COLO668 (cell line): ENCODE data around the gene TM9SF2.
"Not testable (repeated sequence)": the region's sequence is repeated elsewhere in the genome, so short reads cannot be mapped to it uniquely, and the experiment has no call there.

ENCODE experiments used
- DNase-seq: peaks from one replicate; lab custom pipeline; 2025; ENCODE audit not compliant: unreplicated experiment; lab: John Stamatoyannopoulos, UW

The TM9SF2 gene

GRCh38 chr13:99501184-99501847, at the start of gene TM9SF2:
Gene TM9SF2, plus strand, starts transcription at chr13:99501472. Its CDS starts 135 bp downstream, at chr13:99501607.
- peak; percentile 100 for DNase-seq

DNA sequence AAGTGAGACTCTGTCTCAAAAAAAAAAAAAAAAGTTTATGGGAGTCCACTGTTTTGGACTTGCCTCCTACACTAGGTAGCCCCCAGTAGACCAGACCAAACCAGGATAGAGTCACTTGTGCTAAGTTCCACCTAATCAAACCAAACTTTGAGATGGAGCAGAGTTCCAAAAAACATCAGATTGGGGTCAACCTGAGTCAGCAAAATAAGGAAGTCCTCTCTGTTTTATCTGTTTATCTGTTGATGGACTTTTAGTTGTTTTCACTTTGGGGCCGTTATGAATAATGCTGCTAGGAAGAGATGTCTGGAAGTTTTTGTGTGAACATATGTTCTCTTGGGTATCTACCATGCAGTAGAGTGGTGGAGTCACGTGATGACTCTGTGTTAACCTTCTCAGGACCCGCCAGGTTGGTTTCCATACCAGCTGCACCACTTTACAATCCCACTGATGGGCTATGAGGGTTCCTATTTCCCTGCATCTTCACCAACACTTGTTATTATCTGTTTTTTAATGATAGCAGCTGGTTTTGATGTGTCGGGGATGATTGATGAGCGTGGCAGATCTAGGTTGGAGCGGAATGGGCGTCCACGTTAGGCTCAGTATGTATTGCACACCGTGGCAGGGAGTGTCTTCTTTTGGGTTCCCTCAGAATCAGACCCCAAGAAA, 46.6 kb upstream of the TM9SF2 start:
- DNase-seq = no peak

DNA sequence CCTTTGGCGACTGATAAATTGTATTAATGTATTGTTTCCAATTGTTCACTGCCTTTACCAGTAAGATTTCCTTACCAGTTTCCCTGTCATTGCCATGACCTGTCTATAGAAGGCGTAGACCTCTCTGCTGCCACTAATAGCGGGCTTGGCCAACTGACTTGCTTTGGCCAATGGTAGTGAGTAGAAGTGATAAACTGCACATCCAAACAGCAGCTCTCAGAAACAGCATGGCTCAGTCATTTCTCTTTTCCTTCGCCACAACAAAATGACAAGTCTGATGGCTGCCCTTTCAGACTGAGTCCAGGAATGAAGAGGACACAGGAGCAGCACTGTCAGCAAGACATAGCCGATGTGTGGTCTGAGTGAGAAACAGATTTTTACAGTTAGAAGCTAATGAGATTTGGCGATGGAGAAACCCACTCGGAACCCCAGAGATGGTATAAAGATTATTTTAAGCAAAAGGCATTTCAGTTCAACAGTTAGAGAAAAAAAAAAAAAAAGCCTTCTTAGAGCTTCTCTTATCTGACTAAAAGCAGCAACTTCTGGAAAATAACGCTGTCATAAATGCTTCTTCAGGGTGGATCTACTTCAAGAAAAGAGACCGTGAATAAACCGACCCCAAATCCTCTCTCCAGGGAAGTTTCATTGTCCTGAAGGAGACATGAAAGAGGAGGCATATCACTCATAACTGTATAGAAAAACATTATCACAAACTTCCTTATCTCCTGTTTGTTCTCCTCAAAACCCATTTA, 42.0 kb upstream of the TM9SF2 start:
- no peak for DNase-seq

DNA sequence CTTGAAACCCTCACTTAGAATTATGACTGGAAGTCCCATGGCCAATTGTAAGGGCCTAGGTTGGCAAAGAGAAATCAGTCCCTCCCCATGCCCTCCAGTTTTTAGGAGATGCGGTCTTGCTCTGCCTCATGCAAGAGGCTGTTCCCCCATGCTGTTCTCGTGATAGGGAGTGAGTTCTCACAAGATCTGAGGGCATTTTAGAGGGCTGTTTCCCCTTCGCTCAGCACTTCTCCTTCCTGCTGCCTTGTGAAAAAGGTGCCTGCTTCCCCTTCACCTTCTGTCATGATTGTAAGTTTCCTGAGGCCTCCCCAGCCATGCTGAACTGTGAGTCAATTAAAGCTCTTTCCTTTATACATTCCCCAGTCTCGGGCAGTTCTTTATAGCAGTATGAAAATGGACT, 40.5 kb upstream of the TM9SF2 start:
- not testable (repeated sequence) for DNase-seq

DNA sequence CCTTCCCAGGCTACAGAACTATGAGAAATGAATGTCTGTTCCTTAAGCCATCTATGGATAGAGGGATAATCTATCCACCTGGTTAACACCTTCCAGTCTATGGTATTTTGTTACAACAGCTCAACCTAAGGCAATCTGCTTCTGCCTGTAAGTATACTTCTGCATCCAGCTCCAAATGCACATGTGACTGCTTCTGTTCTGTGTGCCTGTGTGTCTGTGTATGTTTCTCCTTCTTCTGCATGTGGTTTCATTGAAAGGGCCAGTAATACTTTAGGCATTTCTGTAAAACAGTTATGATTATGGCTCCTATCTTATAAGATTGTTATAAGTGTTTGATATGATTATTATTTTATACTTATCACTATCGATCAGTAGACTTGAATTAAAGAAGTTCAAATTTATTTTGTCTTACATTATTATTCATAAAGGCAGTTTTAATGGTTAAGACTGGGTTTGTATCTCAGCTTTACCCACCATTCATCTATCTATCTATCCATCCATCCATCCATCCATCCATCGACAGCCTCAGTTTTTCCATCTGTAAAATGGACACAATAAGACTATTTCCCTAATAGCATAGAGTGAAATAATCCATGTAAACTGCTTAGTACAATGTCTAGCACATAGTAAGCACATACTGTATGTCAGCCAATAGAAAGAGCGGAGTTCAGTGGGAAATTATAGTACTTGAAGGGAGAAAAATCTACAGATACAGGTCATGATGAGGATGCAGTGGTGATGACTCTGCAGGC, 37.5 kb upstream of the TM9SF2 start:
- DNase-seq = no peak

GRCh38 chr13:99464441-99464949, 36.8 kb upstream of the TM9SF2 start:
- DNase-seq = no peak

DNA sequence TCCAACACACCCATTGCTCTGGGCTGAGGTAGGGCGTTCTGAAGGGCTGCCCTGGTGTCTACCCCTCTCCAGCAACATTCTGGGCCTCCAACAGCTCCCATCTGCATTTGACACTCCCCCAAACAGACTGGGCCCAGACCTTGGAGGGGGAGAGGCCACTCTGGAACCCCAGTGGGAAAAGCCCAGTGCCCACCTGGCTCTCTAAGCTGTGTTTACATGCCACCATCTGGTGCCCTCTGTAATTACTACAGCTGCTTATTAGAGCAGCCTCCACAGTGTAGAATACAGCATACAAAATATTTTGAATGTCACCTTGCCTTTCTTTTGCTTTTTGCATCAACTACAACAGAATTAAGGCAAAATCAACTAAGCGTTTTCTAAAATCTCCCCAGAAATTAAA, 35.8 kb upstream of the TM9SF2 start:
- DNase-seq = peak; percentile 30

DNA sequence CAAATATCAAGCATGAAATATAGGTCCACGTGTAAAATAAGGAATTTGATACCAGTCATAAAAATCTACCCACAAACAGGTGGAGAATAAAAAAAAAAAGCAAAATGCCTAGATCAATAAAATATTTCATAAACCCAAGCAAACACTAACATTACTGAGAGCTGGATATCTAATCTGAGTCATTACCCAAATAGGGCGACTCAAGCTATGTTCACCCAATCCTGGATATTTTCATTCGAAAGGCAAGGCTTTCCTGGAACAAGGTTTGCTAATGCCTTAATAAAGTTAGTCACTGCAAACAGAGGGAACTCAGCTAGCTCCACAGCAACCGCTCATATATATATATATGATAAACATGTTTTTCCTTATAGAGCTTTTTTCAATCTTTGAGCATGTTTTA, 33.5 kb upstream of the TM9SF2 start:
- no peak for DNase-seq

DNA sequence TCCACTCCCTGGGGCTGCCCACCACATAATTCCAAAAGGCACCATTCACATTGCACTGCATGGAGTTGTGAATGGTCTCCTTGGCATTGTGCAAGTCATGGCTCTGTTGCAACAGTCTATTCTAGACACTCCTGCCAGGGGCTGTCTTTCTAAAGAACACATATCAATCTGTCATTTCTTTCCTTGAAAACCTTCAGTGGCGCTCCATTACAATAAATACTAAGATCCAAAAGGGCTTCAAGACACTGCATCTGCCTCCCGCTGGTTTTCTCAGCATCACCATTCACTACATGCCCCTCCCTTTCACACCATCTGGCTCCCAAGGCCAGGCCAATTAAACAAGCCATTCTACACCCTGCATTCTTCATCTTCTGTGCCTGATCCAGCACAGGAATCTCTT, 32.2 kb upstream of the TM9SF2 start:
- no peak for DNase-seq

GRCh38 chr13:99470027-99470426, 31.2 kb upstream of the TM9SF2 start:
- no peak for DNase-seq

- no peak for DNase-seq
Observed at GRCh38 chr13:99471221-99472121, 29.8 kb upstream of the TM9SF2 start.

DNA sequence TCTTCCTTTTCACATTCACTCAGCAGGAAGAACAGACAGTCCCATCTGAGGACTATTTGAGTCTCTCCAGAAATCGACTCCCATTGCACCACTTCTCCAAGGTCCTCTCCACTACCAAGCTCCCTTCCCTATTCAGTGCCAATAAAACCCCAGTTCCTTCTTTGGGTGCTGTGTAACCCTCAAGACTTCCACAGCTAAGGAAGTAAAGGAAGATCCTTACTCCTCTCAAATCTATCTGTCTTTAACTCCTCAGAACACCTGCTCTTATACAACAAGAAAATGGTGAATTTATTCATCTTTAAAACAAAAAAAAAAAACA, 29.2 kb upstream of the TM9SF2 start:
- no peak for DNase-seq

GRCh38 chr13:99473515-99473914, 27.8 kb upstream of the TM9SF2 start:
- DNase-seq = no peak

DNA sequence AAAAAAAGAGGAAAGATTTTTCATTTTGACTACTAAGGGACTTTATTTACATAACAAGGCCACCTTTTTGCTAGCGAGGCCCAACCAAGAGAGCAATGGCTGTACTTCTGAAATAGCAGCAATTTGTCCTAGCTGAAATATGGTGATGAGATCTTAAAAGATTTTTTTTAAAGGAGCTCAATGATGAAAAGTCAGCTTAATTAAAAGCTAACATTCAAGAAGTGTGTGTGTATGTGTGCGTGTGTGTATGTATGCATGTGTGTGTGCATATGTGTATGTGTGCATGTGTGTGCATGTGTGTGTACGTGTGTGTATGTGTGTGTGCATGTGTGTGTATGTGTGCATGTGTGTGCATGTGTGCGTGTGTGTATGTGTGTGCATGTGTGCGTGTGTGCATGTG, 24.6 kb upstream of the TM9SF2 start:
- no peak for DNase-seq

DNA sequence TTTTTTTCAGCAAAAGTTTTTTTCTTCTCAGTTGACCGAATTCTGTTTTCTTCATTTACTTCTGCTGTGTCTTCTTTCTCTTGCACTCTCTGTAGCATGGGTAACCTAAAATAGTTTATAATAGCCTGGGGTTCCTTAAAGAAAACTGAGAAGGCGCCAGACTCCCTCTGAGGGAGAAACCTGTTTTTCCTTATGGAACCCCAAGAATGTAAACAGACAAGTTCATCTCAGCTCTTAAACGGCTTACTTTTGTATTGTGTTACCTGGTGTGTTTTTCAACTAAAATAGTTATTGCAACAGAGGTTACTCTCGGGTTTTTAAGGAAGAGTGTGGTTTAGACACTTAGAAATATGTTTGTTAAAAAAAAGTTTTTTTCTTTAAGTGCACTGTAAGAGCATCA, 23.8 kb upstream of the TM9SF2 start:
- no peak for DNase-seq

DNA sequence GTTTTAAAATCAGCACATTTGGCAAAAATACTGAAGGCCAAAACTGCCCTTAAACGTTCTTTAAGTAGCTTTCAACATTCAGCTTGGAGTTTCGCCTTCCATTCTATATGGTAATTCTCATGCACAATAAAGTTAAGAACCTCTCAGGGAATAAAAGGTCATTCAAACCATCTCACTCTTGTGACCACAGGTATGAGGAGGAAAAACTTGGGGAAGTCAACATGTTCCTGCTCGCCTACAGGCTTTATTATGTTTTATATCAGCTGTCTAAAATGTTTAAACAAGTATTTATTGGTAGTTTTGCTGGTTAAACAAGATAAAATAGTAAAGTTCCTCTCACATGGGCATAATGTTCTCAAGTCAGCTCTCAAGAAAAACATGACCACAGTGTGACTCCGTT, 19.9 kb upstream of the TM9SF2 start:
- no peak for DNase-seq

DNA sequence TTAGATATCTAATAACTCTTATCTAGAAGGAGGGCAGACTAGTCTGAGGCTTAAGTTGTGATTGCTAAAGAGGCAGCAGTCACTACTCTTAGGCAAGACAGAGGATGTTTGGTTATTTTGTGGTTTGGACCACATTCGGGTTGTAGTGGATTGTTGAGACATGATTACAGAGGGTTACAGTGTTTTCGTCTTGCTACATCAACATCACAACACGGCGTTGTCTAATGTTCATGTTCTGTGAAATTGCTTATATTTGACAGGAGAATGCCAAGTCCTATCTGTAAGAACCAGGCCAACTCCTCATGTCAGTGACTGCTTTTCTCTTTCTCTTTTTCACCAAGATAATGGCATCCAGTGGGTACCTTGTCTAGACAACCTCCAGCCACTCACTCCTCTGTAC, 16.8 kb upstream of the TM9SF2 start:
- DNase-seq = no peak

DNA sequence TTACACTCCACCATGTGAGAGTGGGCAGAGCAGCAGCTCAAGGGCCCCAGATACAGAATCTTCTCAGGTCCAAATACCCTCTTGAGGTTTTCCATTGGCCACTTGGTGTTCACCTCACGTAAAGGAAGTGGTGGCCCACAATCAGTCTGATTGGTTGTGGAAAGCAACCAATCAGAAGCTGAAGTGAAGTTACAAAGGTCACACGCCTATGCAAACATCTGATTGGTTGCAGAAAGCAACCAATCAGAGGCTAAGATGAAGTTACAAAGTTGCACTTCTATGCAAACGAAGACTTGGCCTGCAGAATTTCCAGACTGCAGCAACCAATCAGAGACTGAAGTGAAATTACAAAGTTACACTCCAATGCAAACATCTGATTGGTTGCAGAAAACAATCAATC, 14.3 kb upstream of the TM9SF2 start:
- no peak for DNase-seq

GRCh38 chr13:99489028-99489427, 12.2 kb upstream of the TM9SF2 start:
- DNase-seq = no peak

DNA sequence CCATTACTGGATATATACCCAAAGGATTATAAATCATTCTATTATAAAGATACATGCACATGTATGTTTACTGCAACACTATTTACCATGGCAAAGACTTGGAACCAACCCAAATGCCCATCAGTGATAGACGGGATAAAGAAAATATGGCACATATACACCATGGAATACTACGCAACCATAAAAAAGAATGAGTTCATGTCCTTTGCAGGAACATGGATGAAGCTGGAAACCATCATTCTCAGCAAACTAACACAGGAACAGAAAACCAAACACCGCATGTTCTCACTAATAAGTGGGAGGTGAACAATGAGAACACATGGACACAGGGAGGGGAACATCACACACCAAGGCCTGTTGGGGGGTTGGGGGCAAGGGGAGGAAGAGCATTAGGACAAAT, 9.5 kb upstream of the TM9SF2 start:
- not testable (repeated sequence) for DNase-seq
